Transverse colon (tissue), 4 donors: Measurements from ENCODE around the gene GDNF. TPM values are rescaled to one million over a fixed set of nuclear protein-coding genes. Genes with fewer than 3 reads are reported as not detected.

Experiments used
- DNase-seq: peaks from one replicate; pipeline ENCODE4 v3.0.0-alpha.2; 2019
- H3K27ac ChIP-seq, 4 donors: fragments of 200-600 bp; sonication (generic); 2 replicates each; pipeline ENCODE4 v1.5.1; 2016 to 2018; ENCODE audit warnings: inconsistent platforms in 4 of 4
- H3K27me3 ChIP-seq: fragments of 200-600 bp; sonication (generic); 2 replicates; pipeline ENCODE4 v1.5.1; 2017; ENCODE audit warnings: inconsistent platforms
- H3K36me3 ChIP-seq, 4 donors: fragments of 200-600 bp; sonication (generic); 2 replicates each; pipeline ENCODE4 v1.5.1; 2017 to 2019; ENCODE audit warnings: inconsistent platforms in 4 of 4
- H3K4me1 ChIP-seq, 4 donors: fragments of 200-600 bp; sonication (generic); 2 replicates each; pipeline ENCODE4 v1.5.1; 2017 to 2020; ENCODE audit warnings: inconsistent platforms in 4 of 4
- H3K4me3 ChIP-seq, 4 donors: fragments of 200-600 bp; sonication (generic); 1 replicate in 1 of 4; 2 replicates in 3 of 4; pipeline versions ENCODE4 v1.5.1 to v1.6.1; 2017 to 2019; ENCODE audit warnings: inconsistent platforms in 4 of 4
- H3K9me3 ChIP-seq, 2 donors: fragments of 200-600 bp; sonication (generic); 2 replicates each; pipeline ENCODE4 v1.5.1; 2017 to 2019; ENCODE audit warnings: inconsistent platforms in 2 of 2
- EP300 ChIP-seq: sonication (generic); formaldehyde crosslinking; IDR thresholded peaks from one replicate; pipeline ENCODE4 v1.6.1; 2017; ENCODE audit warnings: antibody characterized with exemption, low read depth
- POLR2A ChIP-seq: fragments of 450-650 bp; IDR thresholded peaks from one replicate; pipeline ENCODE4 v1.6.1; 2016; ENCODE audit warnings: antibody characterized with exemption, mild to moderate bottlenecking, moderate library complexity
- POLR2AphosphoS5 ChIP-seq, 3 donors: sonication (generic); formaldehyde crosslinking; IDR thresholded peaks; one replicate each; pipeline ENCODE4 v1.6.1; 2016; ENCODE audit warnings: antibody characterized with exemption in 3 of 3
- WGBS, 2 donors: methylation state at CpG; one replicate each; pipeline ENCODE4 v1.1.5; 2018; ENCODE audit warnings: low coverage in 1 of 2; 5-methylcytosine and 5-hydroxymethylcytosine counted together
- in situ Hi-C, 4 donors: fragments of 200-750 bp; cut with MboI; loops; one replicate each; pipeline versions ENCODE4 v1.15.0 to v1.15.1; 2017; ENCODE audit warnings: low sequenced_read_pairs in 3 of 4, low pct_ligation_motif_present in 1 of 4, low pct_unique_long_range_greater_than_20kb in 1 of 4
- intact Hi-C: fragments of 100-400 bp; cut with DNase I; formaldehyde crosslinking; loops from one replicate; pipeline ENCODE4 v1.15.1; 2023; ENCODE audit warnings: low total_unique reads
- total RNA-seq, 4 donors: library from RNA; depleted of rRNA; stranded (reverse); fragments of >200 nt; gene quantifications; one replicate each; pipeline ENCODE4 v1.1.0, GENCODE V29; 2016
- TF ChIP-seq, protein P1 (sequence below), 5 experiments: fragments of 200-600 bp in 3 of 5; fragments of 450-650 bp in 2 of 5; sonication (generic) in 3 of 5; IDR thresholded peaks; 1 replicate in 2 of 5; 2 replicates in 3 of 5; pipeline ENCODE4 v1.5.1; 2016 to 2017; ENCODE audit warnings: antibody characterized with exemption in 5 of 5, inconsistent platforms in 3 of 5, mild to moderate bottlenecking in 2 of 5, moderate library complexity in 1 of 5

The GDNF gene
- total RNA-seq, 4 donors from 2014 or later: 0.80 to 2.4 (median 1.8) TPM

DNA sequence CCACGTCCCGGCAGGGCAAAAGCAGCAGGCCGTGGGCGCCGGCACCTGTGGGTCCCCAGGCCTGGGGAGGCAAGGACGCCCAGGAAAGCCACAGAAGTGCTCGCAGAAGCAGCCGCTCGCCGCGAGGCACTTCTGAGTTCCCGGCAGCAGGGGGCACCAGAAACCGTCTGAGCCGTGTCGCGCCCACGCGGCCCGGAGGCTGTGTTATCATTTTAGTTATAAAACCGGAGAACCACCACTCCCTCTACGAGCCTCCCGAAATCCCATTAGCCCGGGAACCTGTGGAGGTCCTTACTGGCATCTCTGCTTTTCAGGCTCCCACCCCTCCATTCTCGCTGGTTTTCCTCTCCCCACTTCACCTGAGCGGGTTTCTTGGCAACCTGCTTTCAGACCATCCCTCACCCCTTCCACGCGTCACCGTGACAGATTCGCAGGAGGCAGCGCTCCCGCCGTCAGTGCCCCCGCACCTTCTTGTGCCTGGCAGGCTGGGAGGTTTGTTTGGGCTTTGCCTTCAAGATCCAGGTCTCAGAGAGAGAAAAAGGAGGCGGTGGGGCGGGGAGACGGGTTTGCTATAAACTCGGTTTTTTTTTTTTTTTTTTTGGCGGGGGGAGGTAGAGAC is 2.3 kb downstream of the GDNF start:
- Histone ChIP-seq H3K4me1 (peaks cover 0 to 39% (median 8%) of the 10 kb centered on the region in 4 donors), H3K27me3 (peaks cover 86% of the 10 kb centered on the region), H3K9me3 (no peaks in the 10 kb centered on the region), H3K27ac (peak overlapping the region; percentile 86 to 93 (median 86)), H3K36me3 (no peaks in the 10 kb centered on the region), H3K4me3 (peak overlapping the region; percentile 30 to 60 (median 42))
- TF ChIP-seq EP300 (no peak), POLR2AphosphoS5 (IDR thresholded peaks at IDR 0.05) (no peak), POLR2A (no peak)
- TF ChIP-seq, protein P1, sequence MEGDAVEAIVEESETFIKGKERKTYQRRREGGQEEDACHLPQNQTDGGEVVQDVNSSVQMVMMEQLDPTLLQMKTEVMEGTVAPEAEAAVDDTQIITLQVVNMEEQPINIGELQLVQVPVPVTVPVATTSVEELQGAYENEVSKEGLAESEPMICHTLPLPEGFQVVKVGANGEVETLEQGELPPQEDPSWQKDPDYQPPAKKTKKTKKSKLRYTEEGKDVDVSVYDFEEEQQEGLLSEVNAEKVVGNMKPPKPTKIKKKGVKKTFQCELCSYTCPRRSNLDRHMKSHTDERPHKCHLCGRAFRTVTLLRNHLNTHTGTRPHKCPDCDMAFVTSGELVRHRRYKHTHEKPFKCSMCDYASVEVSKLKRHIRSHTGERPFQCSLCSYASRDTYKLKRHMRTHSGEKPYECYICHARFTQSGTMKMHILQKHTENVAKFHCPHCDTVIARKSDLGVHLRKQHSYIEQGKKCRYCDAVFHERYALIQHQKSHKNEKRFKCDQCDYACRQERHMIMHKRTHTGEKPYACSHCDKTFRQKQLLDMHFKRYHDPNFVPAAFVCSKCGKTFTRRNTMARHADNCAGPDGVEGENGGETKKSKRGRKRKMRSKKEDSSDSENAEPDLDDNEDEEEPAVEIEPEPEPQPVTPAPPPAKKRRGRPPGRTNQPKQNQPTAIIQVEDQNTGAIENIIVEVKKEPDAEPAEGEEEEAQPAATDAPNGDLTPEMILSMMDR (IDR thresholded peaks at IDR 0.05): peak; percentile 63 to 74 (median 71)
- in situ Hi-C loops: loop anchor here in 1 of 4 donors (10.0 kb wide), 1 partner anchor 357 kb away; no protein-coding TSS in a partner anchor
- 13% methylated on average over 33 of the region's 38 CpGs; no CpG with 5 or more reads in 1 of the 2 donors for WGBS, 2 donors
- intact Hi-C loops: loop anchor here (1.0 to 5.0 kb wide), 3 partner anchors 60 to 356 kb away; no protein-coding TSS in a partner anchor
- peak; percentile 67 for DNase-seq

DNA sequence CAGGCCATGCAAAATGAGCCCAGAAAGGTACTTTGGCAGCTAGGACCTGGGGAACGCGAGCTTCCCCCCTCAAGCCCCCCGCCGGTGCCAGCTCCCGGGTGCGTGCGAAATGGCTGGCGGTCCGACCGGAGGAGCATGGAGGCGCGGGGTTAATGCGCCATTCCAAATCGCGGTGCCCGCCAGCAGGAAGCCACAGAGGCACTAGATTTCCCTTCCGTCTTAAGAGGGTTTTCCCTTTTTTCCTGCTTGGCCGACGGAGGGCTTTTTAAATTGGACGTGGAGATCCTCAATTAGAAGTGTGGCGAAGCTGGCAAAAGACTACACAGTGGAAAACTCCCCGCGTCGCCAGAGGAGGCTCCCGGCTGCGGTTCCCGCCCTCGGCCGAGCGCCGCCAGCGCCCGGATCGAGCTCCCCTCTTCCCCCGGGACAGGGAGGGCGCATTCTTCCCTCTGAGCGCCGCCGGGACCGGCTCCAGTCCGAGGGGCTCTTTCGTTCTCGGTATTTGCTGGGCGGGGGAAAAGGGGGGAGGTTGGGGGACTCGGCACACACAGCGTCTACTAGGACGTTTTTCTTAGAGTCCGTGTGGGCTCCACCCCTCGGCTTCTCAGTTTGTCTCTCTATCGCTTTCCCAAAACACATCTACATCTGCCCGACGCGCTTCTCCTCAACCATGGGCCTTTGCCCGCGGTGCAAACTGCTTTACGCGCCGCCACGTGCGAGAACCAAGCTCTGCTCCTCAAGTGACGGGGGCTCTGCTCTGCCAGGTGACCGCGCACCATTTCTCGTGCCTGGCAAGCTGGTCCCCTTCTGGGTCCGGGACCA is 3.0 kb downstream of the GDNF start:
- TF ChIP-seq POLR2A (no peak), EP300 (no peak), POLR2AphosphoS5 (IDR thresholded peaks at IDR 0.05) (no peak)
- TF ChIP-seq, protein P1 (IDR thresholded peaks at IDR 0.05): no peak
- intact Hi-C loops (loop anchor here (1.0 to 5.0 kb wide), 3 partner anchors 60 to 356 kb away; no protein-coding TSS in a partner anchor), in situ Hi-C loops (loop anchor here in 1 of 4 donors (10.0 kb wide), 1 partner anchor 358 kb away; no protein-coding TSS in a partner anchor)
- Histone ChIP-seq H3K4me1 (peaks cover 1 to 39% (median 8%) of the 10 kb centered on the region in 4 donors), H3K27me3 (peaks cover 84% of the 10 kb centered on the region), H3K4me3 (peak overlapping the region; percentile 30 to 60 (median 40)), H3K27ac (peak overlapping the region; percentile 86 to 93 (median 86)), H3K36me3 (no peaks in the 10 kb centered on the region), H3K9me3 (no peaks in the 10 kb centered on the region)
- no peak for DNase-seq
- 26% methylated on average over 55 of the region's 65 CpGs; no CpG with 5 or more reads in 1 of the 2 donors for WGBS, 2 donors

DNA sequence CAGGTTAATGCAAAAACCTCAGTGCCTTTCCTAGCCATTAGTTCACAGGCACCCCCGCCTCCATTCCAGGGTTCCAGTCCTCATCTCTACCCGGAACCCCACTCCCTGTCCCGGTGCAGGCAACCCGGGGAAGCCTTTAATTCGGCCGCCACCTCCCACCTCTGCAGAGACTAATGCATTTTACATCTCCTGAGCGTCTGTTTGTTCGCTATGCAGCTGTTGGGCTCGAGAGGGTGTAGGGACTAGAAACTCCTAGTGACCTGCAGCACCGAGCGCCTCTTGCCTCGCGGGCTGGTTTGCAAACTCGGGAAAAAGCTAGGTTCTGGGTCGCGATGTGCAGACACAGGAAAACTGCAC is 3.6 kb downstream of the GDNF start:
- no peak for DNase-seq
- in situ Hi-C loops: loop anchor here in 1 of 4 donors (10.0 kb wide), 1 partner anchor 359 kb away; no protein-coding TSS in a partner anchor
- 16 to 37% methylated on average over 7 to 16 of the region's 16 CpGs for WGBS, 2 donors
- Histone ChIP-seq H3K36me3 (no peaks in the 10 kb centered on the region), H3K27me3 (peaks cover 84% of the 10 kb centered on the region), H3K4me1 (peaks cover 4 to 39% (median 8%) of the 10 kb centered on the region in 4 donors), H3K4me3 (peak overlapping the region; percentile 30 to 60 (median 40)), H3K27ac (peak overlapping the region; percentile 86 to 93 (median 86)), H3K9me3 (no peaks in the 10 kb centered on the region)
- intact Hi-C loops: loop anchor here (5.0 kb wide), 2 partner anchors 59 to 169 kb away; no protein-coding TSS in a partner anchor
- TF ChIP-seq POLR2AphosphoS5 (IDR thresholded peaks at IDR 0.05) (no peak), POLR2A (no peak), EP300 (no peak)
- TF ChIP-seq, protein P1 (IDR thresholded peaks at IDR 0.05): no peak
